GM18907 (cell line): ENCODE results near the gene DMD.
"Not testable (repeated sequence)": the region's sequence is repeated elsewhere in the genome, so short reads cannot be mapped to it uniquely, and the experiment has no call there.

Source experiments
- ATAC-seq: cut with Tn5 transposase; IDR thresholded peaks from one replicate; pipeline ENCODE4 v1.9.1; 2021; ENCODE audit warnings: mild to moderate bottlenecking, moderate library complexity; ENCODE audit not compliant: unreplicated experiment

The DMD gene

DNA sequence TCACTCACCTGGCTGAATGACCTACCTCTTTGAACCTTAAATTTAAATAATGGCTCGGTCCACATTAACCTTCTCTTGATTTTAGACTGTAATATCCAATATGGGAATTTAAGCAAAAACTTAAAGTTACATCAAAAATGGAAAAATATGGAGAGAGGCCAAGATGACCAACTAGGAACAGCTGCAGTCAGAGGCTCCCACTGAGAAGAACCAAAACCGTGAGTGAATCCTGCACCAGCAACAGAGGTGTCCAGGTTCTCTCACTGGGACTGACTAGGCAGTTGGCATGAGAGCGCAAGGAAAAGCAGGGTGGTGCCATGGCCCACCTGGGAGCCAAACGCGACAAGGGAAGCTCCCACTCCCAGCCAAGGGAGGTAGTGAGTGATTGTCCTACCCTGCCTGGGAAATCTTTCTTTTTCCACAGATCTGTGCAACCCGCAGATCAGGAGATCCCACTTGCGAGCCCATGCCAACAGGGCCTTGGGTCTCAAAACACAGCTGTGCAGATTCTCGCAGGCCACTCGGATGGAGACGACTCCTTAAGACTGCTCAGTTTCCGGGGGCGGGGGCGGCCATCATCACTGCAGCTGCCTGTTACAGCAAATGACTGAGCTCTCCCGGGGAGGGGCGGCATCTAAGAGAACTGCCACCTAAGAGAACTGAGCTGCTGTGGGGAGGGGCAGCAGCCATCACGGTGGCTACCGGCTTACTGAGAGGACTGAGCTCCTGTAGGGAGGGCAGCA is 343.4 kb downstream of the DMD start:
- no peak for ATAC-seq

DNA sequence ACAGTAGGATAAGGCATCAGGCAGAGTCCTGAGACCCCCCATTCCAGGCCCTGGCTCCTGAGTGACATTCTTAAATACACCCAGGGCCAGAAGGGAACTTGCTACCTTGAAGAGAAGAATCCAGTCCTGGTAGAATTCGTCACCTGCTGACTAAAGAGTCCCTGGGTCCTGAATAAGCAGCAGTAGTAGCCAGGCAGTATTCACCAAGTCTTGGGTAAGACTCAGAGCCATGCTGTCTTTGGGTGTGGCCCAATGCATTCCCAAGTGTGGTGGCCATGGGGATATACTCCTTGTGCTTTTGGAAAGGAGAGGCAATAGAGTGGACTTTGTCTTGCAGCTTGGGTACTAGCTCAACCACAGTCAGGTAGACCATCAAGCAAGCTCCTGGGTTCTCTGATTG is 359.1 kb downstream of the DMD start:
- no peak for ATAC-seq

- ATAC-seq: no peak
Measured at GRCh38 chrX:32851556-32851955, 359.8 kb downstream of the DMD start.

- ATAC-seq: no peak
Measured at GRCh38 chrX:32847921-32848320, 363.4 kb downstream of the DMD start.

- ATAC-seq: no peak
Measured at GRCh38 chrX:32842053-32842452, 369.3 kb downstream of the DMD start.

DNA sequence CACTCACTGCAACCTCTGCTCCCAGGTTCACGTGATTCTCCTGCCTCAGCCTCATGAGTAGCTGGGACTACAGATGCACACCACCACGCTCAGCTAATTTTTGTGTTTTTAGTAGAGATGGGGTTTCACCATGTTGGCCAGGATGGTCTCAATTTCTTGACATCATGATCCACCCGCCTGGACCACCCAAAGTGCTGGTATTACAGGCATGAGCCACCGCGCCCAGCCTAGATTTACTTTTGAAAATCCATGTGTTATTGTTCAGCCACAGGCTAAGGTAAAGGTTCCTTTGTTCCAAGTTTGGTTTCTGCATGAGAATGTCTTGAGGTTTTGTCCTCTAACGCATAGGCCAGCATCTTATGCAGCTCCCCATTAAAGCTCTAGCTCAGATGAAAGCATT is 371.6 kb downstream of the DMD start:
- ATAC-seq: no peak

DNA sequence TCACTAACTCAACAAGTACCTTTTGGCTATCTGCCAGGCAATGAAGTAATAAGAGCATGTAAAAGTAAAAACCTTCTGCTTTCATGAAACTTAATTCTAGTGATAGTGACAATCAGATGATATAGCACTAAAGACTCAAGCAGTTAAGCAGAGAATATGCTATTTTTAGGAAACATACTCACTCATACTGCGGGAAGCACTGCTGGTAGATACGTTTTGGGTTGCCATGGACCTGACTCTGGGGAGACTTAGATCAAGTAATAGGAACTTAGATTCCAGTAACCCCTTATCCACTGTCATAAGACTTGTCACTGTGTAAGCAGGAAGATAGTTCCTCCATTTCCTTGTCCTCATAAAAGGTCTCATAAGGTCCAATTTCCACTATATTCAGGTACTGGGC is 386.3 kb downstream of the DMD start:
- ATAC-seq: no peak

- no peak for ATAC-seq
Measured at GRCh38 chrX:32804034-32804433, 407.3 kb downstream of the DMD start.

- no peak for ATAC-seq
Measured at GRCh38 chrX:32798990-32799389, 412.4 kb downstream of the DMD start.

DNA sequence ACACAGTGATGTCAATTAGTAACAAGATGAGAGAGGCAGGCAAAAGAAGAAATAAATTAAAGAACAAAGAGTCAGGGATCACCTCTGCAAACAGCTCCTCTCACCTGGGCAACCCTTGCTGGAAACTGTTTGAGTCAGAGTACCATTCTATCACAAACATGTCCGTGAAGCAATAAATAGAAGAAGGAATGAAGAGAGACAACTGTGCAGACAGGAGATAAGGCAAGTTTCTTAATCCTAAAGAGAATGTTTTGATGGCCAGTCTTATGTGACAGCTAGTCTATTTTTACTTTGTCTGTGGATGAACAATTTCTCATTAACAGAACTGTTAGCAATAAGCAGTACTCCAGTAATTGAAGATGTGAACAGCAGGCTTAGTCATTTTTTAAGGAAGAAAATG is 422.4 kb downstream of the DMD start:
- no peak for ATAC-seq

DNA sequence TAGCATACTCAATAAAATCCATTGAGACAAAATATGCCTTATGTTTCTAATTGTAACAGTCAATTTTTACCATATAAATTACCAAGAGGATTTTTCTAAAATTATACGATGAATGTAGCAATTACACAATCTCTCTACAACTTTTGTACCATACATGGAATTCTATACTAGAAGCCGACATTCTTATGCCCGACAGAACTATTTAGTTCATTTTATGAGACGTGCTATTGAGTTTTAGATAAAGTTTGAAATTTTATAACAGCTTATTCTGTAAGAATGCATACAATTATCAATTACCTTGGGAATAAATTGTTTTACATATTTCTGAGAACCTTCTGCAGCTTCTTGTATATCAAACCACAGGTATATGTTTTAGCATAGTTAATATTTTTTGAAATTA is 431.2 kb downstream of the DMD start:
- no peak for ATAC-seq

DNA sequence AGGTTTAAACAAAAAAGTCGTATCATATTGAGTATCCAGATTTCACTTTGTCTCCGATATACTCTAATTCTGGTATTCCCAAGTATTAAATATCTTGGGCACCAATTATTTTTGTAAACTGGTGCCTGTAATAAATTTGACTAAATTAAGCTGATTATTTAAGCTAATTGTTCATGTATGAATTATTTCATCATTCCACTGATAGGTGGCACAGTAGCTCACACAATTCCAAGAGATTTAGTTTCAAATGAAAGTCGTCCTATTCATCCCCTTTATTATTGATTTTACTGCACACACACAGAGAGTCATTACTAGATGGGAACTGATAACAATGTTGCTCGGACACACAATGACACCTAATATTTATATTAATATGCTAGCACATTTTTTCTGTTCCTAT is 432.4 kb downstream of the DMD start:
- ATAC-seq: no peak

DNA sequence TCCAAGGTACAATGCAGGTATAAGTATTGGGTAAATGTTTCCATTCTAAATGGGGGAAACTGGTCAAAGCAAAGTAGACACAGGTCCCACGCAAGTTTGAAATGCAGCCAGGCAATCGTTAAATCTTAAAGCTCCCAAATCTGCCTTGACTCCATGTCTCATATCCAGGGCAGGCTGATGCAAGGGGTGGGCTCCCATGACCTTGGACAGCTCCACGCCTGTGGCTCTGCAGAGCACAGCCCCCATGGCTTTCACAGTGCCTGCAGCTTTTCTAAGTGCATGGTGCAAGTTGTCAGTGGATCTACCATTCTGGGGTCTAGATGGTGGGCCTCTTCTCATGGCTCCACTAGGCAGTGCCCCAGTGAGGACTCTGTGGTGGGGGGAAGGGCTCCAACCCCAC is 436.4 kb downstream of the DMD start:
- no peak for ATAC-seq

DNA sequence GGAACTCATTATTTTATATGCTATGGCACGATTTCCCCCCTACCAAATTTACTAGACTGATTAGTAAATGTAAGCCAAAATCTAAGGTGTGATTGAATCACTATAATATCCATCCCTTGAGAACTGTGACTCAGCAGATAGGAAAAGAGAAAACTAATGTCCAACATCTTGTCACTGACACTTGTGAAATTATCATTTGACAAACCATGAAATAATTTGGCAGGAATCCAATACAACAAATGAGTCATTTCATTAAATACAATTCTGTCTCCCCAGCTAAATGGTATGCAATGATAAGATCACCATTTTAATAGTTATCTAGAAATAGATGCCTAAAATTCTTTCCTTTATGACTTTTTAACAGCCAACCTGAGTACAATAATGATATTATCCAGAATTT is 462.3 kb downstream of the DMD start:
- ATAC-seq: no peak

GRCh38 chrX:32745323-32745722 is 466.0 kb downstream of the DMD start:
- ATAC-seq: no peak

- ATAC-seq: no peak
Measured at GRCh38 chrX:32744921-32745320, 466.4 kb downstream of the DMD start.

DNA sequence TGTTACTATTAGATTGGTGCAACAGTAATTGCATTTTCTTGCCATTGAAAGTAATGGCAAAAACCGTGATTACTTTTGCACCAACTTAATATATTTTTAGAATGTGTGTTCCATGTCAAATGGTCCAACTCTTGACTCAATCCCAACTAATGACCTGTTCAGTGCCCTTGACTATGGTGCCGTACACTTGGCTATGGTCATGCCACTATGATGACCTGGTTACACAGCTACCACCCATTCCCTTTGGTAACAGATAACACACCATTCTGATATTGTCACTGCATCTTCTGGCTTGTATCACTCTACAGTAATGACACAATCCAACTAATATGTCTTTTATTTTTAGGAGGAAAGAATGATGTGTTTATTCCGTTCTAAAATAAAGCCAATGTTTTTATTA is 469.4 kb downstream of the DMD start:
- no peak for ATAC-seq

DNA sequence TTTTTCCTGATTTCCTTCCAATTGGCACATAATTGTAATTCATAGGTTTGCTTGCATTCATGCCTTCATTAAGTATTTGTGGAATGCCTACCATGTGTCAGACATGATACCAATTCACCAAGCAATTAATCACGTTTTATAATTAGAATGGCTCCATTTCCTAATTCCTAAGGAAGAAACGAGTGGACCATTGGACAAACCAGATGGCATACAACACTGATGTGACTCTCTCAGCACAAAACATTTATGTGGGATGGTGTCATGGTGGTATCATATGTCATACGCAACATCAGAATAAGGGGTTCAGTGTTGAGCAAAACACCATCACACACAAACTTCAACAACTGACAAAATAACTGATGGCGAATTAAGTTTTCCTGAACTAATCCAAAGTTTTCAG is 502.8 kb downstream of the DMD start:
- no peak for ATAC-seq

- ATAC-seq: not testable (repeated sequence)
Measured at GRCh38 chrX:32705385-32705784, 506.0 kb downstream of the DMD start.

DNA sequence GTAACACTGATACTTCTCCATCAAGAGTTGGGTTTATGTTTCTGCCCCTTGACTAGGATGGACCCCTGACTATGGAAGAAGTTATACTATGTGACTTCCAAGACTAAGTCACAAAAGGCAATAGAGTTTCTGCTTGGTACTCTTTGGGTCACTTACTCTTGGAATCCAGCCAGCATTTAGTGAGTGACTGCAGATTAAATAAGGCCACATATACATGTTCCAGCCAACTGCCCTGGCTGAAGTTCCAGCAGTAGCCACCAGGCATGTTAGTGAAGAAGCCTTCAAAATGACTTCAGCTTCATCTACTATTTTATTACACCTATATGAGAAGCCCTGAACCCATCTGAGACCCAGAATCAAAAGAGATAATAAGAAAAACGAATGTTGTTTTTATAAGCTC is 524.0 kb downstream of the DMD start:
- ATAC-seq: no peak

DNA sequence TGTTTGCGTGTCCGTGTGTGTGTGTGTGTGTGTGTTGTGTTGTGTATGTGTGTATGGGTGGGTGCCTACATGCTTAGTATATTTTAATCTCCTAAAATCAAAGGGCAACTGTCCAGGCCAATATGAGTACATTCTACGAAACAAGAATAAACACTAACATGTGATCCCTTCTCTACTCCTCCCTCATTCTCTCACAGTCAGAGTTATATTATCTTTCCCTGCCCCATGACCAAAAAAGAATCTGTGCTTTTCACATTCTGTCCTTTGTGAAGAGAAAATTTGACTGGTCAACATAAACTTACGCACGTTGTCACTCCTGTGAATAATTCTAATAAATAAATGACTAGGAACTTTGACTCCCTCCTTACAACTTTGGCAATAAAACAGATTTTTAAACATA is 532.9 kb downstream of the DMD start:
- no peak for ATAC-seq

DNA sequence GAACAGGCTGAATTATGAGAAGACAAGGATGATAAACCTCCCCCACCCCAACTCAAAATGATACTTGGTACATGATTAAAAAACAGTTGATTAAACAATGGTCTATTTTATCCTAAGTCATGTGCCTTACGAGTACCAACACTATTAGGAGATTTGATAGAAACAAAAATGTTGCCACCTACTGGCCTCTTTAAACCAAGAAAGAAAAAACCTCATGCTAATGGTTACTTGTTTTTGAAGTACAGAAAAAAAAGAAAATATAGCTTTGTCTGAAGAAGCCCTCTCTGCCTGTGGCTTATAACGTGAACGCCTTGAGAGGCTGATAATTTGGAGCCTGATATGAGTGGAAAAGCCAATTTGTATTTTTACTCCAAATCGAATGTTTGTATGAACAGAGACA is 538.2 kb downstream of the DMD start:
- no peak for ATAC-seq

DNA sequence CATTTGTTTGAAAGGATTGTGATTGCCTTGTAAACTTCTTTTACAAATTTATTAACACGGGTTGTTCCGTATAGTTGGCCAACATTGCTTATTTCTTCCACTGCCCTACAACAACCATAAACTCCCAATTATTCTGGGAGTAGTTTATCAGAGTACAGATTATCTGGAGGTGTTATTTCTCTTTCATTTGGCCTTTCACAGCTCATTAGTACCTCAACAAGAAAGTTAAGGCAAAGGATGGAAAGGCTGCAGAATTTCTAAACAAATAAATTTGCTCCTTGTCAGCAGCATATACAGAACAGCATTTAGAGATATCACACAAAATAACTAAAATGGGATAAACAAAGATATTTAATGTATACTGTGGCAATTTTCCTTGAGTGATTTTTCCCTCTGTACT is 548.8 kb downstream of the DMD start:
- ATAC-seq: no peak
